ENCODE data around the gene TBCD.

DNA sequence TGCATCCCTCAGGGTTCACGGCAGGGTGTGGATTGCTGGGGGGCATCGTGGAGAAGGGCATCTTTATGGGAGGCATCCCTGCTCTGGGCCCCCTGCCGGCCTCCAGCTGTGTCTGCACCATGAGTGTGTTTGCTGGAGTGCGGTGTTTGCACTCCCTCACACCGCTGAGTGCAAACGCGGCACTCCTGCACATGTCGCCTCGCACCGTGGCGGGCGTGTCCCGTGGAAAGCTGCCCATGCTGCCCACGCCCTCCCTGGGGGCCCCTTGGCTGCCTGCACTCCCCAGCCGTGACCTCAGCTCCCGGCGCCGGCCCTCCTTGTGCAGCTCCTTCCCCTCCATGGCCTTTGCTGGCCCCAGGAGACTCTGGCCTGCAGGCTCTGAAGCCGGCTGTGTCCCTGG, 162.5 kb downstream of the TBCD start:
- TF ChIP-seq ZNF341 (tag by site-specific recombination; IDR thresholded peaks at IDR 0.05; ENCODE audit: low read depth): no peak
- TF ChIP-seq CTCF (tag by site-specific recombination; IDR thresholded peaks at IDR 0.05): no peak
- TF ChIP-seq ZNF596 (tag by site-specific recombination; IDR thresholded peaks at IDR 0.05): no peak
- TF ChIP-seq, protein P1, sequence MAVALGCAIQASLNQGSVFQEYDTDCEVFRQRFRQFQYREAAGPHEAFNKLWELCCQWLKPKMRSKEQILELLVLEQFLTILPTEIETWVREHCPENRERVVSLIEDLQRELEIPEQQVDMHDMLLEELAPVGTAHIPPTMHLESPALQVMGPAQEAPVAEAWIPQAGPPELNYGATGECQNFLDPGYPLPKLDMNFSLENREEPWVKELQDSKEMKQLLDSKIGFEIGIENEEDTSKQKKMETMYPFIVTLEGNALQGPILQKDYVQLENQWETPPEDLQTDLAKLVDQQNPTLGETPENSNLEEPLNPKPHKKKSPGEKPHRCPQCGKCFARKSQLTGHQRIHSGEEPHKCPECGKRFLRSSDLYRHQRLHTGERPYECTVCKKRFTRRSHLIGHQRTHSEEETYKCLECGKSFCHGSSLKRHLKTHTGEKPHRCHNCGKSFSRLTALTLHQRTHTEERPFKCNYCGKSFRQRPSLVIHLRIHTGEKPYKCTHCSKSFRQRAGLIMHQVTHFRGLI (tag by site-specific recombination; IDR thresholded peaks at IDR 0.05): no peak
- no peak for TF ChIP-seq SALL2 (tag by site-specific recombination; IDR thresholded peaks at IDR 0.05; ENCODE audit: borderline replicate concordance)
- TF ChIP-seq ZBTB21 (tag by site-specific recombination; IDR thresholded peaks at IDR 0.05): no peak
- no peak for TF ChIP-seq ZNF426 (tag by site-specific recombination; IDR thresholded peaks at IDR 0.05)
- TF ChIP-seq, protein P2, sequence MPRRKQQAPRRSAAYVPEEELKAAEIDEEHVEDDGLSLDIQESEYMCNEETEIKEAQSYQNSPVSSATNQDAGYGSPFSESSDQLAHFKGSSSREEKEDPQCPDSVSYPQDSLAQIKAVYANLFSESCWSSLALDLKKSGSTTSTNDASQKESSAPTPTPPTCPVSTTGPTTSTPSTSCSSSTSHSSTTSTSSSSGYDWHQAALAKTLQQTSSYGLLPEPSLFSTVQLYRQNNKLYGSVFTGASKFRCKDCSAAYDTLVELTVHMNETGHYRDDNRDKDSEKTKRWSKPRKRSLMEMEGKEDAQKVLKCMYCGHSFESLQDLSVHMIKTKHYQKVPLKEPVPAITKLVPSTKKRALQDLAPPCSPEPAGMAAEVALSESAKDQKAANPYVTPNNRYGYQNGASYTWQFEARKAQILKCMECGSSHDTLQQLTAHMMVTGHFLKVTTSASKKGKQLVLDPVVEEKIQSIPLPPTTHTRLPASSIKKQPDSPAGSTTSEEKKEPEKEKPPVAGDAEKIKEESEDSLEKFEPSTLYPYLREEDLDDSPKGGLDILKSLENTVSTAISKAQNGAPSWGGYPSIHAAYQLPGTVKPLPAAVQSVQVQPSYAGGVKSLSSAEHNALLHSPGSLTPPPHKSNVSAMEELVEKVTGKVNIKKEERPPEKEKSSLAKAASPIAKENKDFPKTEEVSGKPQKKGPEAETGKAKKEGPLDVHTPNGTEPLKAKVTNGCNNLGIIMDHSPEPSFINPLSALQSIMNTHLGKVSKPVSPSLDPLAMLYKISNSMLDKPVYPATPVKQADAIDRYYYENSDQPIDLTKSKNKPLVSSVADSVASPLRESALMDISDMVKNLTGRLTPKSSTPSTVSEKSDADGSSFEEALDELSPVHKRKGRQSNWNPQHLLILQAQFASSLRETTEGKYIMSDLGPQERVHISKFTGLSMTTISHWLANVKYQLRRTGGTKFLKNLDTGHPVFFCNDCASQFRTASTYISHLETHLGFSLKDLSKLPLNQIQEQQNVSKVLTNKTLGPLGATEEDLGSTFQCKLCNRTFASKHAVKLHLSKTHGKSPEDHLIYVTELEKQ (tag by site-specific recombination; IDR thresholded peaks at IDR 0.05; ENCODE audit: borderline replicate concordance): no peak
- TF ChIP-seq, protein P3, sequence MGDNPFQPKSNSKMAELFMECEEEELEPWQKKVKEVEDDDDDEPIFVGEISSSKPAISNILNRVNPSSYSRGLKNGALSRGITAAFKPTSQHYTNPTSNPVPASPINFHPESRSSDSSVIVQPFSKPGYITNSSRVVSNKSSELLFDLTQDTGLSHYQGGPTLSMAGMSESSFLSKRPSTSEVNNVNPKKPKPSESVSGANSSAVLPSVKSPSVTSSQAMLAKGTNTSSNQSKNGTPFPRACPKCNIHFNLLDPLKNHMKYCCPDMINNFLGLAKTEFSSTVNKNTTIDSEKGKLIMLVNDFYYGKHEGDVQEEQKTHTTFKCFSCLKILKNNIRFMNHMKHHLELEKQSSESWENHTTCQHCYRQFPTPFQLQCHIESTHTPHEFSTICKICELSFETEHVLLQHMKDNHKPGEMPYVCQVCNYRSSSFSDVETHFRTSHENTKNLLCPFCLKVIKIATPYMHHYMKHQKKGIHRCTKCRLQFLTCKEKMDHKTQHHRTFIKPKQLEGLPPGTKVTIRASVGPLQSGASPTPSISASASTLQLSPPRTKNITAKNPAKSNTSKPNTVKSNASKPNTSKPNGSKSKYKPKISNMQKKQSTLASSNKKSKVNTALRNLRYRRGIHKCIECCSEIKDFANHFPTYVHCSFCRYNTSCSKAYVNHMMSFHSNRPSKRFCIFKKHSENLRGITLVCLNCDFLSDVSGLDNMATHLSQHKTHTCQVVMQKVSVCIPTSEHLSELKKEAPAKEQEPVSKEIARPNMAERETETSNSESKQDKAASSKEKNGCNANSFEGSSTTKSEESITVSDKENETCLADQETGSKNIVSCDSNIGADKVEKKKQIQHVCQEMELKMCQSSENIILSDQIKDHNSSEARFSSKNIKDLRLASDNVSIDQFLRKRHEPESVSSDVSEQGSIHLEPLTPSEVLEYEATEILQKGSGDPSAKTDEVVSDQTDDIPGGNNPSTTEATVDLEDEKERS (tag by site-specific recombination; IDR thresholded peaks at IDR 0.05): no peak
- TF ChIP-seq ZNF324 (tag by site-specific recombination; IDR thresholded peaks at IDR 0.05): no peak
- no peak for TF ChIP-seq ZNF175 (tag by site-specific recombination; IDR thresholded peaks at IDR 0.05)

Data from HEK293 (cell line).